Forelimb muscle (tissue), 1 donor: Measurements from ENCODE around the gene TSPAN9. TPM values are rescaled to one million over a fixed set of nuclear protein-coding genes. Genes with fewer than 3 reads are reported as not detected.

ENCODE experiments used
- DNase-seq: peaks from one replicate; pipeline ENCODE4 v3.0.0-alpha.2; 2013; ENCODE audit warnings: low read depth
- polyA plus RNA-seq: library from polyadenylated mRNA; unstranded; fragments of 120-200 nt; gene quantifications from one replicate; pipeline ENCODE4 v1.2.1, GENCODE V29; 2013; ENCODE audit not compliant: insufficient read length

Gene TSPAN9
- polyA plus RNA-seq, 1 donor = 112 TPM

DNA sequence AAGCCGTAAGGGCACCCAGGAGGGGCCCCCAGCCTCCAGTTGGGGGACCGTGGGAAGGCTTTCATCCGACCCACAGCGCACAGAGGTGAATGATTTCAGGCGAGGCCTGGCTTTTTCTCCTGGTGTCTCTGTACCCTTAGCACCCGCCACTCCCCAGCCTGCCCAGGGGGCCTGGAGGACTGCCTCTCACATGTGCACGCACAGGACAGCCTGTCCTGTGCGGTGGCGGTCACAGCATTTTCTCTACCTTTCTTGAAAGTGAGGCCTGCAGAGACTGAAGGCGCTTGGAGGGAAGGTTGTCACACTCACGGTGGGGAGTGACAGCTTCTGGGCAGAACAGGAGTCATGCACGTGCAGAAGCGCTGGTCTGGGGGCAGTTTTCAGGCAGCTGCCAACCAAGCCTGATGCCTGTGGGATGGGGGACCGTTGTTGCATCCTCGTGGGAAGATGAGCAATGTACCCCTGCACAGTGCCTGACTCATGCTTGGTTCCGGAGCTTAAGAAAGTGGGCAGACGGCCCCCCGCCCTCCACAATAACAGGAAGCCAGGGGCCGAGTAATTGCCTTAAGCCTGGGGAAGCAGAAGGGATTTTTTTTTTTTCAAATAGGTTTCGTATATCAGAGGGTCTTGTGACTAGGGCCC lies 148.1 kb downstream of the TSPAN9 start:
- no peak for DNase-seq

GRCh38 chr12:3225796-3226180 lies 148.6 kb downstream of the TSPAN9 start:
- DNase-seq = no peak

- DNase-seq = no peak
Measured at GRCh38 chr12:3226264-3226663, 149.1 kb downstream of the TSPAN9 start.

GRCh38 chr12:3227076-3227975 lies 150.1 kb downstream of the TSPAN9 start:
- DNase-seq = no peak

GRCh38 chr12:3228552-3228951 lies 151.4 kb downstream of the TSPAN9 start:
- DNase-seq = no peak

DNA sequence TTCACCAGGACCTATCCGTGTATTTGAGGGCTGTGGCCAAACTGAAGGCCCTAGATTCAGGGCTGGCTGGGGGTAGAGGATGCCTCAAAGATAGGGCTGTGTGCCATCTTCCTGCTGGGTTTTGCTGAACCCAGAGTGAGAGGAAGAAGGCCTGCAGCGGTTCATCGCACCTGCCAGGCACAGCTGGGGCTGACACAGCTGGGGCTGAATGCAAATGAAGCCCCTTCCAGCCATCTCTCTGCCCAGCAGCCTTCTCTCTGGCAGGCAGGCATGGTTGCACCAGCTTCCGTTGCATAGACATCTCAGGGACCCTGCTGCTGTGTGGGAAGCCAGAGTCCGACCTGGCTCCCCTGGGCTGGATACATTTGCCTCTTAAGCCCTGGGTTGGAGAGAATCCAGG lies 152.4 kb downstream of the TSPAN9 start:
- DNase-seq = no peak

DNA sequence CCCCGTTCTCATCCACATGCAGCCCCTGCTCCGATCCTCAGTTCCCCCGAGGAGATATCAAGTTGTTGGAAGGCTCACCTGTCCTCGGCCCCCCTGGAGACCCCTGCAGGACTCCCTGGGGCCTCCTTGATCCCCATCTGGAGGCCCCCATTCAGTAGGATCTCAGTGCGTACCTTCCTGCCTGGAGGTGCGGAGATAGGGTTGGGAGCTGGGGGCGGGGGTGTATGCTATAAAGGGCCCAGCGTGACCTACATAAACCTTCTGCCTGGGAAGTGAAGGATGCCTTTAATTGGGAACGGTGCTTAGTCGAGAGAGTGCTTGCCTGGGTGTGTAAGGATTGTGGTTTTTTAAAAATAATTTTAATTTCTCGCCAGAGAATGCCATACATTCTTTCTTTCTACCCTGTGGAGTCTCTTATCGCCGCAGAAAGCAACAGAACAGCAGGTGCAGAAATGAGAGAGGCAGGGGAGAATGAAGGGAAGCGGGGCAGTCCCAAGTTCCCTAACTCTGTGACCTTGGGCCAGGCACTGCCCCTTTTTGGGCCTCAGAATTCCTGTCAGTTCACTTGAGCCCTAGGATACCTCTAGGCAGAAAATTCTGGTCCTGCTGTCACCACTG lies 153.7 kb downstream of the TSPAN9 start:
- DNase-seq = no peak

DNA sequence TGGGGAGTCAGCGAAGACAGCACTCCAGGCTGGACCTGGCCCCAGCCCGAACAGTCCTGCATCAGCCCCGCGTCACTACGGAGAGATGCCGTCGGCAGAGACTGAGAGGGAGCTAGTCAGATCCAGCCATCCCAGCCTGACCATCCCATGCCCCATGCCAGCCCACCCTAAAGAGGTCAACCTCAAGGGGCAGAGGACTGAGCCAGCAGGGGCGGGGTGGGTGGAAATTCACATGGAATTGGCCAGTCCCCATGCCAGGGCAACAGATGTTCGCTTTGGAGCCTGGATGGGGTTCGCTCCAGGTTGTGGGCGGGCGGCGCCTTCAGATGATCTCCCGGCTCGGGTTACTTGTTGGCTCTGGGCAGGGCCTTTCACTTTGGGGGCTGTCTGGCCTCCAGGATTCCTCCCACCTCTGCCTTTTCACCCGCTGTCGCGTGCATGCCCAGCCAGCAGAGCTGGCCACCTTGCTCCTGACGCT lies 154.3 kb downstream of the TSPAN9 start:
- no peak for DNase-seq

DNA sequence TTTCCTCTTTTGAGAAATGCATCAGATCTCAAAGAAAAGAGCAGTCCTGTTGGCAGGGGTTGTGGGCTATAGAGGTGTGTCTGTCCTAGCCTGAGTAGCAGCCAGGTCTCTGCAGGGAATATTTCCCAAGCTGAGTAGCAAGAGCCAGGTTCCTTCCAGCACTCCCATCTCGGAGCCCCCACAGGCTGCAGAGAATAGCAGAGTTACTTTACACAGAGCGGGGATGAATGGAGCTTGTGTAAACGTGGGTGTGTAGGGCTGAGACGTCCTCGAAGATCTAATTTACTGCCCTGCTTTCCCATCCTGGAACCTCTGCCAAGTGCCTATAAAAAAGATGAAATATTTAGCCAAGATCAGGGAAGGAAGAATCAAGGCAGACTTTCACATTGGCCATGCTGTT lies 156.6 kb downstream of the TSPAN9 start:
- DNase-seq = no peak

GRCh38 chr12:3236345-3237187 lies 159.4 kb downstream of the TSPAN9 start:
- no peak for DNase-seq

- no peak for DNase-seq
Measured at GRCh38 chr12:3238196-3238595, 161.0 kb downstream of the TSPAN9 start.

- DNase-seq = no peak
Measured at GRCh38 chr12:3241621-3242020, 164.4 kb downstream of the TSPAN9 start.

- no peak for DNase-seq
Measured at GRCh38 chr12:3242199-3242863, 165.2 kb downstream of the TSPAN9 start.

DNA sequence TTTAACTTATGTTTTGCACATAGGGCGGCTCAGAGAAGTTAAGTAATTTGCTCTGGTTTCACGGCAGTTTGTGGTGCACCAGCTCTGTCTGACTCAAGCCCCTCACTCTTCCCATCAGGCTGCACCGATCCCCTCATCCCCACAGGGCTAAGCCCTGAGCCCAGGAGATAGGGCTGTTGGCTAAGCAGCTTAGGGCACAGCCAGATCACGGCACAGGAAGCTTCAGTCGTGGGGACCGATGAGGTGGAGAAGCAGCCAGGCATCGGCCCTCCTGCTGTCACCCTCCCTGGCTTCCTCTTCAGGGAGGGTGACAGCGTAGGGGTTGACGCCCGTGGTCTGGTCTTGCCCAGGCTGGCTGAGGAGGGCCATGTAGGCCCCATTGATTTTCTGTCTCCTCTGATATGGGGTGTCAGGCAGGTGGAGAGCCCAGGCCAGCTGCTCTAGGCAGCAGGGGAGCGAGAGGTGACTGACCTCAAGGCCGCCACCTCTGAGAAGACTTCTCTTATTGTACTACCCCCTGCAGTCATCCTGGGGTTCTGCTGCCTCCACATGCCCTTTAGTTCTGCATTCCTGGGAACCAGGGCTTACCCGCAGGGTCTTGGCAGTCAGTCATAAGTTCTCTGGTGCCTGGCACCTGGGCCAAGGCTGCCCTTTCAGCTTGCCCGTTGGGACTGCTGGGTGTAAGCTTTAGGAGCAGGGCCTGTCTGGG lies 166.4 kb downstream of the TSPAN9 start:
- no peak for DNase-seq

GRCh38 chr12:3244219-3244750 lies 167.1 kb downstream of the TSPAN9 start:
- no peak for DNase-seq

DNA sequence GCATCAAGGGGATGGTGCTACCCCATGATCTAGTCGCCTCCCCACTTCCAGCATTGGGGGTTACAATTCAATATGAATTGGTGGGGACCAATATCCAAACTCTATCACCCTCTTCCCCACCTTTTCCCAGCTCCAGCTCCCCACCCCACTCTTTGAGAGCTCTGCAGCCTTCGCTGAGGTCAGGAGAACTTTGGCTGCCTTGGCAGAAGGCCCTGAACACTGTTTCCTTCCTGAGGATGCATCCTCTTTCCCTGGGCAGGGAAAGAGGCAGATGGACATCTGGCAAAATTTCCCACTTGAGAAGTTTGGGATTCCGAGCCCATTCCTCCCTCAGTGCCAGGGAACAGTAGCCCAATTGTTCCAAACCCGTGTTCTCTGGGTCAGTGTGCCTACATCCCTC lies 169.1 kb downstream of the TSPAN9 start:
- no peak for DNase-seq

GRCh38 chr12:3247077-3247476 lies 169.9 kb downstream of the TSPAN9 start:
- DNase-seq = no peak

DNA sequence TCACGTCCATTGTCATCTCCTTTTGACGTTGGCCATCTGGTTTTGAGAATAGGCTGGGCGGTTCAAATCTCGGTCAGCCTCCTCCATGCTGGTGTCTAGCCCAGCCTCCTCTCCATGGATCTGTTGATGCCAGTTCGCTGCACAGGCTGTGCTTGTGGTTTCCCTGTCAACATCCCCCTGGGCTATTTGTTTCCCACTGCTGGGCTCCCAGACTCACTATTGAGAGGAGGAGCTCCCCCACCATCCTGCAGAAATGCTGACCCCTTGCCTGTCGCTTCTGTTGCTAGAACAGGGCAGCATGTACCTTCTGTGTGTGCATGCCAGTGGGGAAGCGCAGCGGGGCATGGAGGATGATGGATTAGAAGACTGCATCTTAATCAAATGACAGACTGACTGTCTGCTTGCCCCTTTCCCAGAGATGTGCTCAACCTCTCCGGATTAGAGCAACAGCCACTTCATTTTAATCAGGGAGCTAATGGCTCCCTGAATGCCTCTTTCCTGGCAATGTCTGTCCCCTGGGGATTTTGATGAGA lies 170.5 kb downstream of the TSPAN9 start:
- DNase-seq = no peak

- DNase-seq = no peak
Measured at GRCh38 chr12:3249081-3249800, 172.1 kb downstream of the TSPAN9 start.
